ENCODE results near the gene SLC35F3.
"Not testable (repeated sequence)": the region's sequence is repeated elsewhere in the genome, so short reads cannot be mapped to it uniquely, and the experiment has no call there.

The SLC35F3 gene

GRCh38 chr1:233904633-233905415, at the start of gene SLC35F3:
Gene SLC35F3 (plus strand): TSS chr1:233904676.
- DNase-seq, result no peak

- DNase-seq, result no peak
Measured at GRCh38 chr1:233859446-233859845, 45.0 kb upstream of the SLC35F3 start.

- DNase-seq, result no peak
Measured at GRCh38 chr1:233863901-233864545, 40.5 kb upstream of the SLC35F3 start.

GRCh38 chr1:233864578-233864977, 39.9 kb upstream of the SLC35F3 start:
- no peak for DNase-seq

- no peak for DNase-seq
Measured at GRCh38 chr1:233865216-233865615, 39.3 kb upstream of the SLC35F3 start.

- no peak for DNase-seq
Measured at GRCh38 chr1:233865902-233866301, 38.6 kb upstream of the SLC35F3 start.

GRCh38 chr1:233867028-233867427, 37.4 kb upstream of the SLC35F3 start:
- DNase-seq, result no peak

GRCh38 chr1:233868461-233868860, 36.0 kb upstream of the SLC35F3 start:
- DNase-seq, result no peak

- DNase-seq, result no peak
Measured at GRCh38 chr1:233869680-233870079, 34.8 kb upstream of the SLC35F3 start.

GRCh38 chr1:233873666-233874065, 30.8 kb upstream of the SLC35F3 start:
- no peak for DNase-seq

- no peak for DNase-seq
Measured at GRCh38 chr1:233879841-233880240, 24.6 kb upstream of the SLC35F3 start.

- DNase-seq, result no peak
Measured at GRCh38 chr1:233883671-233884070, 20.8 kb upstream of the SLC35F3 start.

GRCh38 chr1:233884461-233885151, 19.9 kb upstream of the SLC35F3 start:
- DNase-seq, result no peak

- no peak for DNase-seq
Measured at GRCh38 chr1:233885196-233885920, 19.1 kb upstream of the SLC35F3 start.

- not testable (repeated sequence) for DNase-seq
Measured at GRCh38 chr1:233891151-233891550, 13.3 kb upstream of the SLC35F3 start.

- no peak for DNase-seq
Measured at GRCh38 chr1:233897325-233898162, 6.9 kb upstream of the SLC35F3 start.

GRCh38 chr1:233901495-233901894, 3.0 kb upstream of the SLC35F3 start:
- no peak for DNase-seq

GRCh38 chr1:233905416-233906051, 1.1 kb downstream of the SLC35F3 start:
- DNase-seq, result no peak

- DNase-seq, result no peak
Measured at GRCh38 chr1:233907151-233907550, 2.7 kb downstream of the SLC35F3 start.

GRCh38 chr1:233908092-233908491, 3.6 kb downstream of the SLC35F3 start:
- no peak for DNase-seq

GRCh38 chr1:233909195-233909594, 4.7 kb downstream of the SLC35F3 start:
- DNase-seq, result no peak

- DNase-seq, result no peak
Measured at GRCh38 chr1:233912447-233912846, 8.0 kb downstream of the SLC35F3 start.

Measured in activated CD4-positive, CD25-positive, alpha-beta regulatory T cell treated with anti-CD3 and anti-CD28 coated beads, Interleukin-2, amount 50 U/mL, for 72 hours (primary cell).